ENCODE results near the gene GPR68.

DNA sequence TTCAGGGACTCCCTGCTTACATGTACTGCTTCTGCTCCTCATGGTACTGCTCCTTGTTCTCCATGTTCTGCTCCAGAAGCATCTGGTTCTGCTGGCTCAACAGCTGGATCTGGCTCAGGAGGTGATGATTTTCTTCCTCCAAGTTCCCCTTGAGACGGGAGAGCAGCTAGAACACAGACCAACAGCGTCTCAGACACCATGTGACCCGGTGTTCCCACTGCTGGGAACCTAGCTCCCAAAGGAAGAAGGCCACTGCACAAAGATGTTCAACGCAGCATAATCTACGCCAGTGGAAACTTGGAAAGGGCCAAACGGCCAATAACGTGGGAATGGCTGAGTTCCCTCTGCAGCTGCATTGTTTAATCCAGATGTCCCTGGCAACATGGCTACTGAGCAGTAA, 49.6 kb upstream of the GPR68 start:
- TF ChIP-seq TAF1 (IDR thresholded peaks at IDR 0.05; ENCODE audit: borderline replicate concordance, insufficient read depth, low read length) (no peak), POLR2AphosphoS5 (IDR thresholded peaks at IDR 0.05; ENCODE audit: low read depth, low read length) (no peak), SIN3A (IDR thresholded peaks at IDR 0.05; ENCODE audit: borderline replicate concordance, insufficient read depth, low read length) (no peak), FOXP2 (optimal IDR thresholded peaks at IDR 0.05; ENCODE audit: borderline replicate concordance, extremely low read depth, extremely low read length, insufficient read depth) (no peak)
- TF ChIP-seq, protein P1, sequence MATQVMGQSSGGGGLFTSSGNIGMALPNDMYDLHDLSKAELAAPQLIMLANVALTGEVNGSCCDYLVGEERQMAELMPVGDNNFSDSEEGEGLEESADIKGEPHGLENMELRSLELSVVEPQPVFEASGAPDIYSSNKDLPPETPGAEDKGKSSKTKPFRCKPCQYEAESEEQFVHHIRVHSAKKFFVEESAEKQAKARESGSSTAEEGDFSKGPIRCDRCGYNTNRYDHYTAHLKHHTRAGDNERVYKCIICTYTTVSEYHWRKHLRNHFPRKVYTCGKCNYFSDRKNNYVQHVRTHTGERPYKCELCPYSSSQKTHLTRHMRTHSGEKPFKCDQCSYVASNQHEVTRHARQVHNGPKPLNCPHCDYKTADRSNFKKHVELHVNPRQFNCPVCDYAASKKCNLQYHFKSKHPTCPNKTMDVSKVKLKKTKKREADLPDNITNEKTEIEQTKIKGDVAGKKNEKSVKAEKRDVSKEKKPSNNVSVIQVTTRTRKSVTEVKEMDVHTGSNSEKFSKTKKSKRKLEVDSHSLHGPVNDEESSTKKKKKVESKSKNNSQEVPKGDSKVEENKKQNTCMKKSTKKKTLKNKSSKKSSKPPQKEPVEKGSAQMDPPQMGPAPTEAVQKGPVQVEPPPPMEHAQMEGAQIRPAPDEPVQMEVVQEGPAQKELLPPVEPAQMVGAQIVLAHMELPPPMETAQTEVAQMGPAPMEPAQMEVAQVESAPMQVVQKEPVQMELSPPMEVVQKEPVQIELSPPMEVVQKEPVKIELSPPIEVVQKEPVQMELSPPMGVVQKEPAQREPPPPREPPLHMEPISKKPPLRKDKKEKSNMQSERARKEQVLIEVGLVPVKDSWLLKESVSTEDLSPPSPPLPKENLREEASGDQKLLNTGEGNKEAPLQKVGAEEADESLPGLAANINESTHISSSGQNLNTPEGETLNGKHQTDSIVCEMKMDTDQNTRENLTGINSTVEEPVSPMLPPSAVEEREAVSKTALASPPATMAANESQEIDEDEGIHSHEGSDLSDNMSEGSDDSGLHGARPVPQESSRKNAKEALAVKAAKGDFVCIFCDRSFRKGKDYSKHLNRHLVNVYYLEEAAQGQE (IDR thresholded peaks at IDR 0.05; ENCODE audit: insufficient read depth in 1 of 2, low read depth in 2 of 2, low read length in 2 of 2), result no peak

Measured in PFSK-1 (cell line).